ENCODE data around the gene MAP3K7.

- no peak for TF ChIP-seq CTCF (IDR thresholded peaks at IDR 0.05; ENCODE audit: low read length)
- no peak for TF ChIP-seq EZH2 (optimal IDR thresholded peaks at IDR 0.05; ENCODE audit: low read depth, low read length)
These were observed 72.4 kb downstream of the MAP3K7 start for GRCh38 chr6:90514496-90514895.

All from MM.1S (cell line).